Suprapubic skin (tissue), 4 donors: Measurements from ENCODE around the gene ZFP1. TPM values are rescaled to one million over a fixed set of nuclear protein-coding genes. Genes with fewer than 3 reads are reported as not detected.

Experiments used
- DNase-seq, 2 donors: peaks; one replicate each; pipeline ENCODE4 v3.0.0-alpha.2; 2019; ENCODE audit warnings: low spot score in 2 of 2
- H3K27ac ChIP-seq: fragments of 200-600 bp; sonication (generic); one replicate; pipeline ENCODE4 v1.5.1; 2019
- H3K27me3 ChIP-seq: fragments of 200-600 bp; sonication (generic); one replicate; pipeline ENCODE4 v1.5.1; 2019
- H3K36me3 ChIP-seq: fragments of 200-600 bp; sonication (generic); one replicate; pipeline ENCODE4 v1.5.1; 2019
- H3K4me1 ChIP-seq: fragments of 200-600 bp; sonication (generic); one replicate; pipeline ENCODE4 v1.5.1; 2019
- H3K4me3 ChIP-seq: fragments of 200-600 bp; sonication (generic); one replicate; pipeline ENCODE4 v1.5.1; 2019; ENCODE audit warnings: mild to moderate bottlenecking
- H3K9me3 ChIP-seq: fragments of 200-600 bp; sonication (generic); one replicate; pipeline ENCODE4 v1.5.1; 2019
- CTCF ChIP-seq, 2 donors: fragments of 200-600 bp in 1 of 2; fragments of 450-650 bp in 1 of 2; sonication (generic) in 1 of 2; IDR thresholded peaks; one replicate each; pipeline ENCODE4 v1.5.1; 2016 to 2019; ENCODE audit warnings: antibody characterized with exemption in 2 of 2, mild to moderate bottlenecking in 1 of 2, moderate library complexity in 1 of 2
- EP300 ChIP-seq: sonication (generic); formaldehyde crosslinking; IDR thresholded peaks from one replicate; pipeline ENCODE4 v1.6.1; 2017; ENCODE audit warnings: antibody characterized with exemption
- POLR2A ChIP-seq, 2 donors: fragments of 450-650 bp; IDR thresholded peaks; one replicate each; pipeline ENCODE4 v1.6.1; 2017; ENCODE audit warnings: antibody characterized with exemption in 2 of 2, mild to moderate bottlenecking in 2 of 2, moderate library complexity in 2 of 2
- POLR2AphosphoS5 ChIP-seq, 3 donors: sonication (generic); formaldehyde crosslinking; IDR thresholded peaks; one replicate each; pipeline ENCODE4 v1.6.1; 2017; ENCODE audit warnings: antibody characterized with exemption in 3 of 3
- WGBS: methylation state at CpG from one replicate; pipeline ENCODE4 v1.1.5; 2018; 5-methylcytosine and 5-hydroxymethylcytosine counted together
- total RNA-seq, 4 donors: library from RNA; depleted of rRNA; stranded (reverse); fragments of >200 nt; gene quantifications; one replicate each; pipeline ENCODE4 v1.1.0, GENCODE V29; 2016

The ZFP1 gene
- total RNA-seq, 4 donors from 2014 or later: 4.4 to 8.7 (median 6.8) TPM

- Histone ChIP-seq H3K9me3 (no peaks in the 10 kb centered on the region), H3K36me3 (no peaks in the 10 kb centered on the region), H3K27me3 (peaks cover 9% of the 10 kb centered on the region), H3K4me1 (peaks cover 3% of the 10 kb centered on the region), H3K27ac (no peak overlapping the region), H3K4me3 (no peak overlapping the region)
- TF ChIP-seq EP300 (no peak), POLR2A (IDR thresholded peaks at IDR 0.05) (no peak), POLR2AphosphoS5 (IDR thresholded peaks at IDR 0.05) (no peak), CTCF (IDR thresholded peaks at IDR 0.05) (no peak)
- DNase-seq: peak; percentile 62 to 67
- 48% methylated on average over 15 of the region's 18 CpGs for WGBS
Measured at GRCh38 chr16:75198135-75198600, 49.8 kb downstream of the ZFP1 start.

- 92% methylated on average over 13 of the region's 13 CpGs for WGBS
- H3K4me3 ChIP-seq: no peak overlapping the region
- peak; percentile 20 to 48 for DNase-seq
Measured at GRCh38 chr16:75202069-75202590, 53.8 kb downstream of the ZFP1 start.

GRCh38 chr16:75203096-75203495, 54.8 kb downstream of the ZFP1 start:
- WGBS: 92% methylated on average over 12 of the region's 12 CpGs
- Histone ChIP-seq H3K4me1 (peaks cover 5% of the 10 kb centered on the region), H3K27ac (no peak overlapping the region), H3K9me3 (no peaks in the 10 kb centered on the region), H3K27me3 (peaks cover 3% of the 10 kb centered on the region), H3K36me3 (no peaks in the 10 kb centered on the region), H3K4me3 (no peak overlapping the region)
- TF ChIP-seq POLR2AphosphoS5 (IDR thresholded peaks at IDR 0.05): no peak
- no peak for TF ChIP-seq CTCF (IDR thresholded peaks at IDR 0.05)
- DNase-seq: peak; percentile 31 to 65

More at GRCh38 chr16:75202069-75202590, 53.8 kb downstream of the ZFP1 start:
- peaks cover 9% of the 10 kb centered on the region for H3K27me3 ChIP-seq
- TF ChIP-seq POLR2AphosphoS5 (IDR thresholded peaks at IDR 0.05): no peak
- no peak for TF ChIP-seq EP300
- TF ChIP-seq CTCF (IDR thresholded peaks at IDR 0.05): no peak
- no peak for TF ChIP-seq POLR2A (IDR thresholded peaks at IDR 0.05)
- H3K4me1 ChIP-seq: peaks cover 8% of the 10 kb centered on the region
- no peaks in the 10 kb centered on the region for H3K36me3 ChIP-seq
- no peaks in the 10 kb centered on the region for H3K9me3 ChIP-seq
- H3K27ac ChIP-seq: no peak overlapping the region

GRCh38 chr16:75203667-75204409, 55.5 kb downstream of the ZFP1 start:
- Histone ChIP-seq H3K4me1 (peaks cover 5% of the 10 kb centered on the region), H3K27ac (no peak overlapping the region)
- WGBS: 84% methylated on average over 12 of the region's 13 CpGs

More at GRCh38 chr16:75203667-75204409, 55.5 kb downstream of the ZFP1 start:
- DNase-seq: peak; percentile 38 to 70
- no peaks in the 10 kb centered on the region for H3K9me3 ChIP-seq
- H3K36me3 ChIP-seq: no peaks in the 10 kb centered on the region
- H3K4me3 ChIP-seq: no peak overlapping the region
- H3K27me3 ChIP-seq: no peaks in the 10 kb centered on the region
- no peak for TF ChIP-seq POLR2AphosphoS5 (IDR thresholded peaks at IDR 0.05)
- TF ChIP-seq CTCF (IDR thresholded peaks at IDR 0.05): no peak
- no peak for TF ChIP-seq EP300
- TF ChIP-seq POLR2A (IDR thresholded peaks at IDR 0.05): no peak
